ENCODE measurements around the gene SLC6A12. TPM values are rescaled to one million over a fixed set of nuclear protein-coding genes. Genes with fewer than 3 reads are reported as not detected.

SLC6A12 gene
- total RNA-seq, 4 donors from 2014 or later = 1.7 to 7.9 TPM; not detected in 2

GRCh38 chr12:153080-153746, 60.7 kb downstream of the SLC6A12 start:
- TF ChIP-seq POLR2A (IDR thresholded peaks at IDR 0.05) = no peak
- peak in 5 of 6 experiments; percentile 29 to 89 (median 81) for TF ChIP-seq CTCF (IDR thresholded peaks at IDR 0.05)
- H3K4me1 ChIP-seq = peaks cover 0 to 10% (median 0%) of the 10 kb centered on the region in 4 donors
- H3K36me3 ChIP-seq = no peaks in the 10 kb centered on the region
- H3K27me3 ChIP-seq = no peaks in the 10 kb centered on the region
- no peak overlapping the region for H3K4me3 ChIP-seq
- H3K9me3 ChIP-seq = no peaks in the 10 kb centered on the region
- peak; percentile 30 to 86 (median 83) for DNase-seq
- H3K27ac ChIP-seq = peak overlapping the region in 2 of 4 donors; percentile 15 to 25

GRCh38 chr12:152440-152839, 61.5 kb downstream of the SLC6A12 start:
- peak in 1 of 2 donors; percentile 33 for TF ChIP-seq POLR2A (IDR thresholded peaks at IDR 0.05)
- TF ChIP-seq CTCF (IDR thresholded peaks at IDR 0.05) = peak in 1 of 6 experiments; percentile 6
- DNase-seq = peak in 1 of 3 donors; percentile 51
- Histone ChIP-seq H3K27ac (peak overlapping the region in 2 of 4 donors; percentile 15 to 25), H3K4me1 (peaks cover 0 to 10% (median 0%) of the 10 kb centered on the region in 4 donors), H3K36me3 (no peaks in the 10 kb centered on the region), H3K4me3 (no peak overlapping the region), H3K27me3 (no peaks in the 10 kb centered on the region), H3K9me3 (no peaks in the 10 kb centered on the region)

GRCh38 chr12:151579-151978, 62.4 kb downstream of the SLC6A12 start:
- H3K4me1 ChIP-seq = peaks cover 0 to 10% (median 0%) of the 10 kb centered on the region in 4 donors
- H3K9me3 ChIP-seq = no peaks in the 10 kb centered on the region
- H3K27me3 ChIP-seq = no peaks in the 10 kb centered on the region
- TF ChIP-seq CTCF (IDR thresholded peaks at IDR 0.05) (no peak), POLR2A (IDR thresholded peaks at IDR 0.05) (no peak)
- H3K27ac ChIP-seq = no peak overlapping the region
- H3K36me3 ChIP-seq = no peaks in the 10 kb centered on the region
- DNase-seq = no peak
- H3K4me3 ChIP-seq = no peak overlapping the region

GRCh38 chr12:148676-149416, 65.1 kb downstream of the SLC6A12 start:
- no peak for TF ChIP-seq CTCF (IDR thresholded peaks at IDR 0.05)
- no peak for TF ChIP-seq POLR2A (IDR thresholded peaks at IDR 0.05)
- Histone ChIP-seq H3K36me3 (no peaks in the 10 kb centered on the region), H3K27ac (no peak overlapping the region), H3K9me3 (no peaks in the 10 kb centered on the region), H3K4me3 (no peak overlapping the region), H3K4me1 (peaks cover 0 to 27% (median 5%) of the 10 kb centered on the region in 4 donors), H3K27me3 (no peaks in the 10 kb centered on the region)
- DNase-seq = no peak

GRCh38 chr12:147242-147641, 66.7 kb downstream of the SLC6A12 start:
- H3K4me1 ChIP-seq = peaks cover 0 to 22% (median 5%) of the 10 kb centered on the region in 4 donors
- no peak for DNase-seq
- no peaks in the 10 kb centered on the region for H3K9me3 ChIP-seq
- no peaks in the 10 kb centered on the region for H3K36me3 ChIP-seq
- TF ChIP-seq POLR2A (IDR thresholded peaks at IDR 0.05) (no peak), CTCF (IDR thresholded peaks at IDR 0.05) (no peak)
- no peak overlapping the region for H3K27ac ChIP-seq
- H3K27me3 ChIP-seq = no peaks in the 10 kb centered on the region
- no peak overlapping the region for H3K4me3 ChIP-seq

Data from Peyer's patch (tissue), 4 donors.